ENCODE data around the gene ZNF652.

The ZNF652 gene

GRCh38 chr17:49297141-49297540 lies 64.9 kb downstream of the ZNF652 start:
- Histone ChIP-seq H3K27me3 (replicated peaks; ENCODE audit: insufficient read depth, low read length) (no peaks in the 10 kb centered on the region), H3K4me2 (ENCODE audit: low read depth, low read length) (no peak overlapping the region), H4K20me1 (ENCODE audit: insufficient read depth, low read length) (no peaks in the 10 kb centered on the region), H3K9ac (ENCODE audit: low read length) (no peak overlapping the region), H3K27ac (ENCODE audit: low read length) (no peak overlapping the region), H3K9me3 (replicated peaks; ENCODE audit: insufficient read depth, low read length) (no peaks in the 10 kb centered on the region), H3K36me3 (replicated peaks; ENCODE audit: insufficient read depth, low read length) (no peaks in the 10 kb centered on the region; the same call in 1 of the 2 replicates), H3K79me2 (ENCODE audit: low read length) (no peaks in the 10 kb centered on the region), H3K9me2 (replicated peaks; ENCODE audit: insufficient read depth, low read length) (no peaks in the 10 kb centered on the region), H3K4me1 (ENCODE audit: low read length) (no peaks in the 10 kb centered on the region), H3F3A (ENCODE audit: insufficient read depth, low read length) (no peaks in the 10 kb centered on the region), H2AFZ (ENCODE audit: low read length) (no peak overlapping the region), H3K4me3 (ENCODE audit: low read length) (no peak overlapping the region)
- TF ChIP-seq EZH2phosphoT487 (IDR thresholded peaks at IDR 0.05; ENCODE audit: low read length): no peak
- DNase-seq: no peak

- Histone ChIP-seq H3K9ac (ENCODE audit: low read length) (no peak overlapping the region), H3K27me3 (replicated peaks; ENCODE audit: insufficient read depth, low read length) (no peaks in the 10 kb centered on the region), H3K79me2 (ENCODE audit: low read length) (no peaks in the 10 kb centered on the region), H3F3A (ENCODE audit: insufficient read depth, low read length) (no peaks in the 10 kb centered on the region), H3K9me2 (replicated peaks; ENCODE audit: insufficient read depth, low read length) (no peaks in the 10 kb centered on the region), H3K9me3 (replicated peaks; ENCODE audit: insufficient read depth, low read length) (no peaks in the 10 kb centered on the region), H2AFZ (ENCODE audit: low read length) (no peak overlapping the region), H3K36me3 (replicated peaks; ENCODE audit: insufficient read depth, low read length) (no peaks in the 10 kb centered on the region; the same call in 1 of the 2 replicates), H3K4me3 (ENCODE audit: low read length) (no peak overlapping the region), H3K4me2 (ENCODE audit: low read depth, low read length) (no peak overlapping the region), H4K20me1 (ENCODE audit: insufficient read depth, low read length) (no peaks in the 10 kb centered on the region), H3K27ac (ENCODE audit: low read length) (no peak overlapping the region), H3K4me1 (ENCODE audit: low read length) (no peaks in the 10 kb centered on the region)
- DNase-seq: no peak
- TF ChIP-seq CTCF (IDR thresholded peaks at IDR 0.05; ENCODE audit: low read length) (no peak), EZH2 (optimal IDR thresholded peaks at IDR 0.05; ENCODE audit: low read depth, low read length) (no peak), EZH2phosphoT487 (IDR thresholded peaks at IDR 0.05; ENCODE audit: low read length) (no peak)
These were observed 67.9 kb downstream of the ZNF652 start for GRCh38 chr17:49294122-49294521.

GRCh38 chr17:49292901-49293300 lies 69.1 kb downstream of the ZNF652 start:
- Histone ChIP-seq H3K27me3 (replicated peaks; ENCODE audit: insufficient read depth, low read length) (no peaks in the 10 kb centered on the region), H3K36me3 (replicated peaks; ENCODE audit: insufficient read depth, low read length) (no peaks in the 10 kb centered on the region), H3K9me3 (replicated peaks; ENCODE audit: insufficient read depth, low read length) (no peaks in the 10 kb centered on the region), H3K4me3 (ENCODE audit: low read length) (no peak overlapping the region), H2AFZ (ENCODE audit: low read length) (no peak overlapping the region), H3F3A (ENCODE audit: insufficient read depth, low read length) (no peaks in the 10 kb centered on the region), H3K4me1 (ENCODE audit: low read length) (no peaks in the 10 kb centered on the region), H3K27ac (ENCODE audit: low read length) (no peak overlapping the region), H3K9ac (ENCODE audit: low read length) (no peak overlapping the region), H3K4me2 (ENCODE audit: low read depth, low read length) (no peak overlapping the region), H4K20me1 (ENCODE audit: insufficient read depth, low read length) (no peaks in the 10 kb centered on the region), H3K79me2 (ENCODE audit: low read length) (no peaks in the 10 kb centered on the region), H3K9me2 (replicated peaks; ENCODE audit: insufficient read depth, low read length) (no peaks in the 10 kb centered on the region)
- TF ChIP-seq CTCF (IDR thresholded peaks at IDR 0.05; ENCODE audit: low read length): no peak
- no peak for TF ChIP-seq EZH2phosphoT487 (IDR thresholded peaks at IDR 0.05; ENCODE audit: low read length)
- no peak for TF ChIP-seq EZH2 (optimal IDR thresholded peaks at IDR 0.05; ENCODE audit: low read depth, low read length)
- DNase-seq: no peak

- no peaks in the 10 kb centered on the region for H3K27me3 ChIP-seq (replicated peaks; ENCODE audit: insufficient read depth, low read length)
- H2AFZ ChIP-seq (ENCODE audit: low read length): no peak overlapping the region
- H4K20me1 ChIP-seq (ENCODE audit: insufficient read depth, low read length): no peaks in the 10 kb centered on the region
- no peak overlapping the region for H3K9ac ChIP-seq (ENCODE audit: low read length)
- H3K4me3 ChIP-seq (ENCODE audit: low read length): no peak overlapping the region
- no peaks in the 10 kb centered on the region for H3K4me1 ChIP-seq (ENCODE audit: low read length)
- no peak for DNase-seq
- H3K9me2 ChIP-seq (replicated peaks; ENCODE audit: insufficient read depth, low read length): no peaks in the 10 kb centered on the region
- no peak overlapping the region for H3K4me2 ChIP-seq (ENCODE audit: low read depth, low read length)
- TF ChIP-seq EZH2phosphoT487 (IDR thresholded peaks at IDR 0.05; ENCODE audit: low read length) (no peak), CTCF (IDR thresholded peaks at IDR 0.05; ENCODE audit: low read length) (no peak), EZH2 (optimal IDR thresholded peaks at IDR 0.05; ENCODE audit: low read depth, low read length) (no peak)
- H3K9me3 ChIP-seq (replicated peaks; ENCODE audit: insufficient read depth, low read length): no peaks in the 10 kb centered on the region
- H3K36me3 ChIP-seq (replicated peaks; ENCODE audit: insufficient read depth, low read length): no peaks in the 10 kb centered on the region
- no peaks in the 10 kb centered on the region for H3K79me2 ChIP-seq (ENCODE audit: low read length)
- H3K27ac ChIP-seq (ENCODE audit: low read length): no peak overlapping the region
- no peaks in the 10 kb centered on the region for H3F3A ChIP-seq (ENCODE audit: insufficient read depth, low read length)
These were observed 70.1 kb downstream of the ZNF652 start for GRCh38 chr17:49291929-49292328.
